HG03175 (cell line): ENCODE measurements around the gene LRRC49.
"Not testable (repeated sequence)": the region's sequence is repeated elsewhere in the genome, so short reads cannot be mapped to it uniquely, and the experiment has no call there.

Source experiments
- ATAC-seq: cut with Tn5 transposase; IDR thresholded peaks from one replicate; pipeline ENCODE4 v1.9.1; 2021; ENCODE audit warnings: mild to moderate bottlenecking, moderate library complexity; ENCODE audit not compliant: unreplicated experiment

Gene LRRC49, protein sequence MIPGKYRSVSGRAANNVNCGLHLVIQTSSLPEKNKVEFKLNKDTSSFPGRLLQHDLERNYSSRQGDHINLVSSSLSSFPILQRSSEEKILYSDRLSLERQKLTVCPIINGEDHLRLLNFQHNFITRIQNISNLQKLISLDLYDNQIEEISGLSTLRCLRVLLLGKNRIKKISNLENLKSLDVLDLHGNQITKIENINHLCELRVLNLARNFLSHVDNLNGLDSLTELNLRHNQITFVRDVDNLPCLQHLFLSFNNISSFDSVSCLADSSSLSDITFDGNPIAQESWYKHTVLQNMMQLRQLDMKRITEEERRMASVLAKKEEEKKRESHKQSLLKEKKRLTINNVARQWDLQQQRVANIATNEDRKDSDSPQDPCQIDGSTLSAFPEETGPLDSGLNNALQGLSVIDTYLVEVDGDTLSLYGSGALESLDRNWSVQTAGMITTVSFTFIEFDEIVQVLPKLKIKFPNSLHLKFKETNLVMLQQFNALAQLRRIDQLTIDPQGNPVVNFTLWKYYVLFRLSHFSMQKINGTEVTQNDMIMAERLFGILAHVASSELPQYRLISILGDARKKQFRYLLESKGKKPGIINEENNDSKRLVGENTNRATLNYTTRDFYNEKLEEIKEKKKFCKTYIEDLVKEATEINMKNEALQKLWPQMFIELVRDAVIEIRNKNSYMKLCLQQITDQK

DNA sequence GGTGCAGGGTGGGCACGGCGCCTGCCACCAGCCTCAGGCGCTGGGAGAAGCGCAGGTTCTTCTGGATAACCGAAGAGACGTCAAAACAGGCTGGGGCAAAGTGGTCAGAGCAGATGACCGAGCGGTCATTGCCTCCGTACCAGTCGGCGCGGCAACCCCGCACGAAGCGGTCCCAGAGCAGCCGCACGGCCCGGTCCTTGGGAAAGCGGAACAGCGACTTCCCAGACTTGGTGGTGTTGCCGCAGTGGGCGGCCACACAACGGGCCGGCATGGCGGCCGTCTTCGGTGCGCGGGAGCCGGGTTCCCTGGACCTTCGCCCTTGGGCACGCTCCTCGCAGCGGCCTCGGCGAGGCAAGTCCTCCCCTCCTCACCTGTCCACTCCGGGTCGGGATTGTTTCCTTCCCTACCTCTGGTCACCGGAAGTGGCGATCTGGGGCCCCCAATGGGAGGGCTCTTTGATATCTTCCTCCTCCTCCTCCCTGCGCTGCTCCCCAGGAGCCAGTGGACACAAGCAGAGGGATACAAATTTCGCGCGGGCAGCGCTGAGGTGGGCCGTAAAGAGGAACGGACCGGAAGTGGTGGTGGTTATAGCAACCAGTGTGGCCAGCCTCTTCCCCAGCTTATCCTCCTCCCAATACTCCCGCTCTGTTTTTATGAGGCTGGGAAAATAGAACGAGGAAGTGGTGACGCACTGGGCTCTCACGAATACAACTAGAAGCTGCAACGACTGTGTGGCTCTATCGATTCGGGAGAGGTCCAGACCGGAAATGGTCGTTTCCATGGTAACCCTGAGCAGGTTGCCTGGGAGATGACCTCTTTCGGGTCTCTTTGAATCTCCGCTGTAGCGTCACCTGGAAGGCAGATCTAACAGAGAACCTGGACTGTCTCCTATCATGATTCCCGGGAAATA, at the start of gene LRRC49, which contains the start of gene THAP10:
Gene LRRC49, plus strand, starts transcription at position 825 of the 910 bp plus-strand sequence. Its CDS starts 69 bp downstream, at position 894.
Gene THAP10, minus strand, starts transcription at position 432 of the 910 bp plus-strand sequence. Its CDS starts 161 bp downstream, at position 271.
- peak; percentile 90 for ATAC-seq

DNA sequence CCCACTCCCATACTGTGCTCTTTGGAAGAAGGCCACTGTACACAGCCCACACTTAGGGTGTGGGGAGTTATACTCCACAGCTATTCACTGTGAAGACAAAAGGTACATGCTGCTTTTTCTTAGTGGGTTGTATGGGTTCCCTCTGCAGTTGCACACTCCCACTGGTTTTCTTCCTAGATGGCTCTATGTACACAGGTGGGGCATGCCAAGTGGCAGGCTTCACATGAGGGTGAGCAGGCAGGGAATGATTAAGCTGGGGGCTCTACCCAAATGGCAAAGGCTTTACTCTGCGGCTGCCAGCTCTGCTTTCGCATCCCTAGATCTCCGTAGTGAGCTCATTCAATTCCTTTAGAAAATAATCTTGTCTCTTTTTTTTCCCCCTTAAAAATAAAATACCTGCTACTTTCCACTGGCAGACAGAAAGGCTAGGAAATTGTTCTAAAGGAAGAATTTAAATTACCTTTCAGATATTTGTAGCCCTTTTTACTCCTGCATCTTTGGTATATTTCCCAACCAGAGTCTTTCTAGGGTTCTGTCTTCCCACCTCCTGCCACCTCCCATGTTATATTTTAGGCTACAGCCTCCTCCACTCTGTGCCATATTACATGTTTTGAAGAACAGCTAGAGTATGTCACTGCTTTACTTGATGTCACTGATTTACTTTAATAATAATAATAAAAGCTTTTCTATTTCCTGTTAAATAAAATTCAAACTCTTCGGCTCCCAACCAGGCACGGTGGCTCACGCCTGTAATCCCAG, 46.8 kb upstream of the LRRC49 start:
- no peak for ATAC-seq

DNA sequence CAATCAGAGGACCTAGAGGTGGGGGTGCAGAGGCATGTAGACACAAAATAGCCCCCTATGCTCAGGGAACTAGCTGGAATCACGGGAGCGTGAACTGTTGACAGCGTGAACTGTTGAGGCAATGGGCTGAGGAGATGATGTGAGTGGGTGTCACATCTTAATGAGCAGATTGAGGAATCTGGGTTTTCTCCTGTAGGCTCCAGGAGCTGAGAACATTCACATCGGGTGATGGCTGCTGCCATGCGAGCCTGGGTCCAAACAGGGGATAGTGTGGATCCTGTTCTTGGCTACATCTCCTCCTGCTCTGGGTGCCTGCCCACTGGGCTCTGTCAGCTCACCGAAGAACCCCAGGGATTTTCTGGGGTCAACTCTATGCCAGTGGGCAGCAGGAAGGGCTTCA, 40.7 kb upstream of the LRRC49 start:
- ATAC-seq = no peak

DNA sequence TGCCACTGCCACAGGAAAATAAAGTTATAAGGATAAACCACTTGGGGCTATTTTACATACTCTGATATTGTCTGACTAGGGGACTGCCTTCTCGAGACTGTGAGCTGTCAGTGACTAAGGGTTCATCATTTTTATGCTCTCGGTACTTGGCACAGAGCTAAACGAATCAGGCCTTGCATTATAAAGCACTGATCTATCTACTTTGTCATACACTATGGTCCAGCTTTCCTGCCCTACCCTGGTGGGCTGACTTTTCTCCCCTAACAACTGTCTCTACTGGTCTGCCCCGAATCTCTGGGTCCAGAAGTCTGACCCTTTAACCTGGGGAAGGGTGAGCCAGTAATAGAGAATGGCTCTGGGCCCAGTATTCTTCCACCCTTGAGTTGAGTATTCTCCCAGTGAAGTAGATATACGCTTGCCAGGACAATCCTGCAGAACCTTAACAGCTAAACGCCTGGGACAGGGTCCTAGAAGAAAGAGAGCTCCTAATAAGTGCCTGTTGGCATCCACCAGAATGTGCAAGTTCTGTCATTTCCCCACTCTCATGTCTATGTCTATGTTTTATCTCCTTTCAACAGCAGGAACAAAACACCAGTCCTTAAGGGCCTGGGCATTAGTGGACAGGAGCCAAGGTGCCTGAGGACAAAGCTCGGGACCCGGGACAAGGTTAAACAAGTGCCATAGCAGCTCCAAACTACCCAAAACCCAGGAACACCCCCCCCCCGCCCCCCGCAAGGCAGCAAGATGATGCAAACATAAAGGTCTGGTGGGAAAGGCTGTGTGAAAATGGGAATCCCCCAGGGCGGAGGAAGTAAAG, 39.9 kb upstream of the LRRC49 start:
- no peak for ATAC-seq

DNA sequence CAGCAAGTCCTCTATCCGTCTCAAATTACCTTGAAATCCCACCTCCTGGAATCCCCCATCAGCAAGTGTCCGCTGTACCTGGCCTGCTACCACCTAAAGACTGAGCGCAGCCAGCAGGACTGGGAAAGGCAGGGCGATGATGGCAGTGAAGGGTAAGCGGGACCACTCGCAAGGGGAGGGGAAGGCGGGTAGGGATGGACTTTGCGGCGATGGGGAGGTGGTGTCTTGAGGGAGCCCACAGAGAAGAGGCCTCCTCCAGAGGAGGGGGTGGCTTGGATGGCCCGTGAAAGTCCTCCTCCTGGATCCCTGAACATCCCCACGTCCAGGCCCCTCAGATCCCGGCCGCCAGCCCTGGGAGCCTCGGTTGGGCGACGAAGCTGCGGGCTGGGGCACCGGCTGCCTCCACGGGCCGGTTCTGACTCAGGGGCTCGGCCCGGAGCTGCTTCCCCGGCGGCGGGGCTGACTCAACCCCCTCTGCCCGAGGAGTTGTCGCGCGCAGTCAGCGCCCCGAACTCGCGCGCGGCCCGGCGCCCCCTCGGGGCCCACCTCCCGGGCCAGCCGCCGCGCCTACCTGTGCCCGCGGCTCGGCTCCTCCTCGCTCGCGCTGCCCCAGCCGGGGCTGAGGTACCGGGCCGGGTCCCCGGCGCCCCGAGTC, 39.2 kb upstream of the LRRC49 start:
- ATAC-seq = no peak

DNA sequence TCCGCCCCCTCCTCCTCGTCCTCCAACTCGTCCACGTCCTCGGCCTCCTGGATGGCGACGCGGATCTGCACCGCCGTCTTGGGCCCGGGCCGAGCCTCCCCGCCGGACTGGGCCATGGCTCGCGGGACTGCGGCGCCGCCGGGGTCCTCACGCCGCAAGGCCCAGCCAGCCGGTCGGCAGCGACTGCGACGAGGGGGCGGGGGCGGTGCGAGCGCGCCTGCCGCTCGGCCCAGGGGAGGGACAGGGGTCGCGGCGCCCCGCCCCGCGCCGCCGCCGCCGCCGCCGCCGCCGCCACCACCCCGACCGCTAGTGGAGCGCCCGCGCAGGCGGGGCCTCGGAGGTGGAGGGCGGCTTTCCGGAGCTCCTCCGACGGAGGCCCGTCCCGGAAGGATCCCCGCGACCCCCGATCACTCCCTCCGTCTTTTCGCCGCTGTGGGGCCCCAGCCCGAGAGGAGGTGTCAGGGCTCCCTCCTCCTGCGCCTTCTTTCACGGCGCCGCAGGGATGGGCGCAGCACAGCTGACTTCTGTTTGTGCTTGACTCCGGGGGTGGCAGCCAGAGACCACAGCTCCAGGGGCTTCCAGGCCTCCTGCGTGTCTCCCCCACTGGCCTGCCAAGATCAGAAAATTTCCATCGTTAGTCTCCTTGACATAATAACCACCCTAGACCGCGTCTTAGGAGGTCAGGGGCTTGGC, 38.5 kb upstream of the LRRC49 start, which contains the start of gene LARP6:
Gene LARP6, minus strand, starts transcription at position 185 of the 693 bp plus-strand sequence. Its CDS starts 69 bp downstream, at position 116.
- no peak for ATAC-seq

DNA sequence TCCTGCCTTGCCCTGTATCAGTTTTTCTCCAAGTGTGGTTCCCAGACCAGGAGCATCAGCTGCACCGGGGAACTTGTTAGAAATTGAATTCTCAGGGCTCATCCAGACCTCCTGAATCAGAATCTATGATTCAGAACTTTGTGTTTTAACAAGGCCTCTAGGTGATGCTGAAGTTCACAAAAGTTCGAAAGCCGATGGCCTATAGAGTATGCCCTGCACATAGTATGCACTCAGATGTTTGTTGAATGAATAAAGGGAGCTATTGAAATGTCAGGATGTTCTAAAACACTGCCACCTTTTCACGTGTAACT, 38.0 kb upstream of the LRRC49 start:
- no peak for ATAC-seq

DNA sequence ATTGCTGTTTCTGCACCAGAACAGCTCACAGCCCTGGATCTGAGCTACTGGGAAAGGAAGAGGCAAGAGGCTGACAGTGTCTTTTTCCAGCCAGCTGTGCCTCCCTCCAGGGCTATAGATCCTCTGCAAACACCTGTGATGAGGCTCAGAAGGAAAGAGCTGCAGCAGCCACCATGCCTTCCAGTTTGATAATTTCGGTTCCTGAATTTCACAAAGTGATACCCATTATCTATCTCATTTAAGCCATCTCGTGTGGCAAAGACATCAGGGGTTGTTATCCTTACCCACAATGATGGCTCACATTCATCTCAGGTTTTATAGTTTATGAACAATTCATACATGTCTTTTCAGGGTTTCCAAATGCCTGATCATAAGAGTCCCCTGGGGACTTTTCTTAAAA, 36.9 kb upstream of the LRRC49 start:
- no peak for ATAC-seq

DNA sequence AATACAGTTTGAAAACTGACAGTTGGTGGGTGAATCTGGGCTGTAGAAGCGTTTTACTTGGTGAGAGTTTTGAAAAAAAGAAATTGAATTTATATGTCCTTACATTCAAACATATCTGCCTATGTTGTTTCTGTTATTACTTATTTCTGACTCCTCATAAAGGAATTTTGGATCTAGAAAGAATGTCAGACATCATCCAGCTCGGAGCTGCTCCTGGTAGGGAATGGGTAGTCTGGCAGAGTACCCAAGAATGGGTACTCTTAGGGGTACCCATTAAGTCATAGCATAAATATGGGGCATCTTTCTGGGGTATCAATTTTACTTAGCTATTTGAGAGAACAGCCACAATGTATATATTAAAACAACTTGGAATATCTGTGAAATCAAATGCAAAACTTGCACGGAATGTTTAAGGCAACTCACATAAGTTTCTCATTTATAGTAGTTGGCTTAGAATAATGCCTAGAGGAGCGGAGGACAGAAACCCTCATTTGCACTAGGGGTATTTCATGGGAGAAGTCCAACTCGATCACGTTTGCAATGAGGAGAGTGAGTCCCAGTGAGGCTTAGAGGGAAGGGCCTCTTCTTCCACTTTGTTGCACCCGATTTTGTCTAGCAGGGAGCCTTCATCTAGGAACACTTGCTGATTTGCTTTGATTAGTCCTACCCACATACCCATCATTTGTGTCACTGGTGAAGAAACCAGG, 36.3 kb upstream of the LRRC49 start:
- no peak for ATAC-seq

DNA sequence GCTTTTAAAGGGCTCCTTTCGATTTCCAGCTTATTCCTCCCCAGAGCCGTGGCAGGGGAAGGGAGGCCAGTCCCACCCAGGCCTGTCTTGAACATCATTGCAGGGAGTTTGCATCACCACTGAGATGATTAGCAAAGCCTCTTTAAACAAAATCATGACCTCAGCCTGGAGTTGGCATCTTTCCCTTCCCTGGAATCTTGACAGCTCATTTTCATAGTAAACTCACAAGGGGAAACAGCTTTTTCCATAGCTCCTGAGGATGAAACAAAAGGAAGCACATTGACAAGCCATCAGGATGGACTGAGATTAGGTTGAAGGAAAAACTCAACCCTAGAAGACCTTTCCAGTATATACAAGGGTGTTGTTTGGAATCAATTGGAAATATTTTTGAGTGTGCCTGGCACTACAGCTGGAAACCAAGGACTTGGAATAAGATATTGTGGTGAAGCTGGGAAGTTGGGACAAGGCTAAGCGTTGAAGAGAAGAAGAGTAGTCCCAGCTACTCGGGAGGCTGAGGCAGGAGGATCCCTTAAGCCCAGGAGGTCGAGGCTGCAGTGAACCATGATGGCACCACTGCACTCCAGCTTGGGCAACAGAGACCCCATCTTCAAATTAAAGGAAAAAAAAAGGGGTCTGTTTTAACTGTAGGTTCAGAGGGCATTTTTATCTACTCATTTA, 35.6 kb upstream of the LRRC49 start:
- ATAC-seq = no peak

DNA sequence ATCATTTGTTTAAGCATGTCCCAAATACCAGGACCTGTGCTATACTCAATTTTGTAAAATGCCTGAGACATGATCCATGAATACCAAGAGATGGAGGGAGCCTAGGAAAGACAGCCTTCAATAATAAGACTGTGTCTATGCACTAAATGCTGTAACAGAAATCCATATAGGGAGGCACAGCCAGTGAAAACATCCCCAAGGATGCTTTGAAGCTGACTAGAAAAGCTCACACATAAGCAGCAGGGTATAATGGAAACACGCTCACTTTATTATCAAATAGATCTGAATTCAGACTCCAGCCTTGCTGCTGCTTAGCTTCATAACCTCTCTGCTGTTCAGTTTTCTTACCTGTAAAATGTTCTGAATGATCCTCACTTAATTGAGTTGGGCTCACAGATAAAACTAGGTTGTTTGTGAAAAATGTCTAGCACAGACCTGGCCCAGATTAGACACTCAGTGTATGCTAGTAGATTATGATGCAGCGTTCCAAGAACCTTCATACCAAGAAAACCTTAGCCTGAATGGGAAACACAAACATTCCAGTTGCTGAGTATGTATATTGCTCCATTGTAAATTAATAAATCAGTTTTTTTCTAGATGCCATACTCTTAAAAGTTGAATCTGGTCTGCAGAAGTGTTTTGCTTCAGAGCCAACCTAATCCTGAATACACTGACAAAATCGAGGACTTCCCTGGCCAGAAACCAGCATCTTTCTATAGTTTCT, 34.9 kb upstream of the LRRC49 start:
- ATAC-seq = no peak

DNA sequence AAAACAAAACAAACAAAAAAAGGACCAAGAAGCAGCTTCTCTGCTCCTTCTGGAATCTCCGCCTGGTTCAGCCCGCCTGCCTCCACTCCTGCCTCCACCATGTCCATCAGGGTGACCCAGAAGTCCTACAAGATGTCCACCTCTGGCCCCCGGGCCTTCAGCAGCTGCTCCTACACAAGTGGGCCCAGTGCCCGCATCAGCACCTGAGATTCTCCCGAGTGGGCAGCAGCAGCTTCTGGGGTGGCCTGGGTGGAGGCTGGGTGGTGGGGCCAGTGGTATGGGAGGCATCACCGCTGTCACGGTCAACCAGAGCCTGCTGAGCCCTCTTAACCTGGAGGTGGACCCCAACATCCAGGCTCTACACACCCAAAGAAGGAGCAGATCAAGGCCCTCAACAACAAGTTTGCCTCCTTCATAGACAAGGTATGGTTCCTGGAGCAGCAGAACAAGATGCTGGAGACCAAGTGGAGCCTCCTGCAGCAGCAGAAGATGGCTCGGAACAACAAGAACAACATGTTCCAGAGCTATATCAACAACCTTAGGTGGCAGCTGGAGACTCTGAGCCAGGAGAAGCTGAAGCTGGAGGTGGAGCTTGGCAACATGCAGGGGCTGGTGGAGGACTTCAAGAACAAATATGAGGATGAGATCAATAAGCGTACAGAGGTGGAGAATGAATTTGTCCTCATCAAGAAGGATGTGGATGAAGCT, 33.9 kb upstream of the LRRC49 start:
- not testable (repeated sequence) for ATAC-seq

DNA sequence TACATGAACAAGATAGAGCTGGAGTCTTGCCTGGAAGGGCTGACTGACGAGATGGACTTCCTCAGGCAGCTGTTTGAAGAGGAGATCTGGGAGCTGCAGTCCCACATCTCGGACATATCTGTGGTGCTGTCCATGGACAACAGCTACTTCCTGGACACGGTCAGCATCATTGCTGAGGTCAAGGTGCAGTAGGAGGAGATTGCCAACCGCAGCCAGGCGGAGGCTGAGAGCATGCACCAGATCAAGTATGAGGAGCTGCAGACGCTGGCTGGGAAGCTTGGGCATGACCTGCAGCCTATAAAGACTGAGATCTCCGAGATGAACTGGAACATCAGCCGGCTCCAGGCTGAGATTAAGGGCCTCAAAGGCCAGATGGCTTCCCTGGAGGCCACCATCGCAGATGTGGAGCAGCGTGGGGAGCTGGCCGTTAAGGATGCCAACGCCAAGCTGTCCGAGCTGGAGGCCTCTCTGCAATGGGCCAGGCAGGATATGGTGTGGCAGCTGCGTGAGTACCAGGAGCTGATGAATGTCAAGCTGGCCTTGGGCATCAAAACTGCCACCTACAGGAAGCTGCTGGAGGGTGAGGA, 33.2 kb upstream of the LRRC49 start:
- no peak for ATAC-seq

DNA sequence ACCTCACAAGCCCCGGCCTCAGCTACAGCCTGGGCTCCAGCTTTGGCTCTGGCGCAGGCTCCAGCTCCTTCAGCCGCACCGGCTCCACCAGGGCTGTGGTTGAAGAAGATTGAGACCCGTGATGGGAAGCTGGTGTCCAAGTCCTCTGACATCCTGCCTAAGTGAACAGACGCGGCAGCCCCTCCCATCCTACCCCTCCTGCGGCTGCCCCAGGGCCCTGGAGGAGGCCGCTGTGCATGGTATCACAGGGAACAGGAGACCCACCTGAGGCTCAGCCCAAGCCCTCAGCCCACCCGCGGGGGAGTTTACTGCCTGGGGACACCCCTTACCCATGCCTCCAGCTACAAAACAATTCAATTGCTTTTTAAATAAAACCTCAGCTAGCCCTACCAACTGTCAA, 32.6 kb upstream of the LRRC49 start:
- ATAC-seq = no peak

DNA sequence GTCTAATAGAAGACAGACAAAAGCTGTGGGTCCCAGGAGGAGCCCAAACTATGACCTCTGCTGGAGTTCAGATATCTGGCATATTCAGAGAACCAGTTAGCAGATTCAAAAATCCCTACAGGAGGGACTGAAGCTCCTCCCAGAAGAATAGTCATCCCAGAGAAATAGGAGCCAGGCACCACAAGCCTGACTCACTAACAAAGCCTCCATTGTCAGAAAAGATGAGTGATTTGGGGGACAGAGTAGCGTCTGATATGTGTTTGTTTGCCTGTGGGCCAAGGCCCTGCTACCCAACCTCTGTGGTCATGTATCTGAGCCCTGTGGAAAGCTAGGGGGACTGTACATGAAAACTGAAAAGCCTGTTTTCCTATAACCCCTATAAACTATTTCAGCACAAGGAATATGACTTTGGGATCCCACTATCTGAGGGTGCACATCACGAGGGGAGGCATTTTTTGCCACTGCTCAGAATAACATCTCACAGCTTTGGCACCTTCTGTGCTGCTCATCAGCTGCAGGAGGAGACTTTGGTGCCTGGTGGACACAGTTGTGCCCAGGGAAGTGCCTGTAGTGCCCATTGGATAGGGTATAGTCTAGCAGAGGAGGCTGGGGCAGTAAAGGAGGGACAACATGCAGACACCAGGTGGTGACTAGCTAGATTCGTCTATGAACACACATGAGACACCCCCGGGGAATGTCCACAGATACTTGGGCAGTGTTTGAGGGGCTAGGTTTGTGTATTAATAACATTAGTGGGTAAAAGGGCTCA, 29.0 kb upstream of the LRRC49 start:
- no peak for ATAC-seq
